Measurements from ENCODE around the gene ASAP3.

DNA sequence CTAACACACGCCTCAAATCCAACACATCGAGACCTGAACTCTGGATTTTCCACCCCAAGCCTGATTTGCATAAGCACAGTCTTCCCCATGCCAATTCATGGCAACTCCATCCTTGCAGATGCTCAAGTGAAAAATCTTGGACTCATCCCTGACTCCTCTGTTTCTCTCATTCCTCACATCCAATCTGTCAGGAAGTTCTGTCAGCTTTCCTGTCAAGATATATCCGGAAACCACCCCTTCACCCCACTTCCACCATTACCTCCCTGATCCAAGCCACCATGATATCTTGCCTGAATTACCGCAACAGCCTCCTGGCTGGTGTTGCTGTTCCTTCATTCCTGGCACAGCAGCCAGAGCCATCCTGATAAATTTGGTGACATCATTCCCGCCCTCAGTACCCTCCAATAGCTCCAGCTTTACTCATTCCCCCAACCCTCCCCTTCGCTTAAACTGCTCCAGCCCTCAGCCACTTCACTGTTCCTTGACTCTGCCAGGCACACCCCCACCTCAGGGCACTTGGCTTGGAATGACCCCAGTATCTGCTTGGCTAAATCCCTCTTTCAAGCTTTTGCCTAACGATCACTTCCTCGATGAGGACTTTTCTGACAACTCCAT is 76.9 kb downstream of the ASAP3 start:
- TF ChIP-seq, protein P1, sequence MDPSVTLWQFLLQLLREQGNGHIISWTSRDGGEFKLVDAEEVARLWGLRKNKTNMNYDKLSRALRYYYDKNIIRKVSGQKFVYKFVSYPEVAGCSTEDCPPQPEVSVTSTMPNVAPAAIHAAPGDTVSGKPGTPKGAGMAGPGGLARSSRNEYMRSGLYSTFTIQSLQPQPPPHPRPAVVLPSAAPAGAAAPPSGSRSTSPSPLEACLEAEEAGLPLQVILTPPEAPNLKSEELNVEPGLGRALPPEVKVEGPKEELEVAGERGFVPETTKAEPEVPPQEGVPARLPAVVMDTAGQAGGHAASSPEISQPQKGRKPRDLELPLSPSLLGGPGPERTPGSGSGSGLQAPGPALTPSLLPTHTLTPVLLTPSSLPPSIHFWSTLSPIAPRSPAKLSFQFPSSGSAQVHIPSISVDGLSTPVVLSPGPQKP (IDR thresholded peaks at IDR 0.05; ENCODE audit: borderline replicate concordance, low read depth, low read length): no peak
- TF ChIP-seq, protein P2, sequence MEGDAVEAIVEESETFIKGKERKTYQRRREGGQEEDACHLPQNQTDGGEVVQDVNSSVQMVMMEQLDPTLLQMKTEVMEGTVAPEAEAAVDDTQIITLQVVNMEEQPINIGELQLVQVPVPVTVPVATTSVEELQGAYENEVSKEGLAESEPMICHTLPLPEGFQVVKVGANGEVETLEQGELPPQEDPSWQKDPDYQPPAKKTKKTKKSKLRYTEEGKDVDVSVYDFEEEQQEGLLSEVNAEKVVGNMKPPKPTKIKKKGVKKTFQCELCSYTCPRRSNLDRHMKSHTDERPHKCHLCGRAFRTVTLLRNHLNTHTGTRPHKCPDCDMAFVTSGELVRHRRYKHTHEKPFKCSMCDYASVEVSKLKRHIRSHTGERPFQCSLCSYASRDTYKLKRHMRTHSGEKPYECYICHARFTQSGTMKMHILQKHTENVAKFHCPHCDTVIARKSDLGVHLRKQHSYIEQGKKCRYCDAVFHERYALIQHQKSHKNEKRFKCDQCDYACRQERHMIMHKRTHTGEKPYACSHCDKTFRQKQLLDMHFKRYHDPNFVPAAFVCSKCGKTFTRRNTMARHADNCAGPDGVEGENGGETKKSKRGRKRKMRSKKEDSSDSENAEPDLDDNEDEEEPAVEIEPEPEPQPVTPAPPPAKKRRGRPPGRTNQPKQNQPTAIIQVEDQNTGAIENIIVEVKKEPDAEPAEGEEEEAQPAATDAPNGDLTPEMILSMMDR (conservative IDR thresholded peaks at IDR 0.05; ENCODE audit: low read depth, low read length): no peak
- no peak for TF ChIP-seq RCOR1 (IDR thresholded peaks at IDR 0.05; ENCODE audit: insufficient replicate concordance, low read length)
- no peak for TF ChIP-seq POLR2A (IDR thresholded peaks at IDR 0.05; ENCODE audit: low read depth, low read length)
